ENCODE measurements around the gene IRF4. TPM values are rescaled to one million over a fixed set of nuclear protein-coding genes. Genes with fewer than 3 reads are reported as not detected.

The IRF4 gene
- total RNA-seq, 1 experiment from 2014 or later, result 0.72 TPM

DNA sequence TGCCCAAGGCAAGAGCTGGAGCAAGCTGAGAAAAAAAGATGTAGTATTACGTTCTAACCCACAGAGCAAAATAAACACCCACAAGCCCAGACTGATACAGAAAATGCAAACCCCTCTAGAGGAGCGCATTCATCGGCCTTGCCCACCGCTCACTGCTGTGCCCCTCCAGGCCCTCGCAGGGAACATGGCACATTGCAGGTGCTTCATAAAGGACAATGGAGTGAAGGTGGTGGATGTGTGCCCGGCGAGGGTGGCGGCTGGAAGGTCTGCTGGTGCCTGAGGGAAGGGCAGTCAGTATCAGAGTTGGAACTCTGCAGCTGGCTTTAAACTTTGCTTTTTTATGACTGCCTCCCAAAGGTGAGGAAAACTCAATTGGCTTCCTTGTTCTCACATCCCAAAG, 18.5 kb upstream of the IRF4 start:
- H3K4me1 ChIP-seq (ENCODE audit: control insufficient read depth, insufficient read depth, low read length), result no peaks in the 10 kb centered on the region
- TF ChIP-seq POLR2AphosphoS5 (IDR thresholded peaks at IDR 0.05; ENCODE audit: low read depth, low read length) (no peak), TCF7L2 (IDR thresholded peaks at IDR 0.05; ENCODE audit: low read depth, low read length) (no peak), SIN3A (IDR thresholded peaks at IDR 0.05; ENCODE audit: borderline replicate concordance, insufficient read depth, low read depth, low read length) (no peak)
- TF ChIP-seq, protein P1, sequence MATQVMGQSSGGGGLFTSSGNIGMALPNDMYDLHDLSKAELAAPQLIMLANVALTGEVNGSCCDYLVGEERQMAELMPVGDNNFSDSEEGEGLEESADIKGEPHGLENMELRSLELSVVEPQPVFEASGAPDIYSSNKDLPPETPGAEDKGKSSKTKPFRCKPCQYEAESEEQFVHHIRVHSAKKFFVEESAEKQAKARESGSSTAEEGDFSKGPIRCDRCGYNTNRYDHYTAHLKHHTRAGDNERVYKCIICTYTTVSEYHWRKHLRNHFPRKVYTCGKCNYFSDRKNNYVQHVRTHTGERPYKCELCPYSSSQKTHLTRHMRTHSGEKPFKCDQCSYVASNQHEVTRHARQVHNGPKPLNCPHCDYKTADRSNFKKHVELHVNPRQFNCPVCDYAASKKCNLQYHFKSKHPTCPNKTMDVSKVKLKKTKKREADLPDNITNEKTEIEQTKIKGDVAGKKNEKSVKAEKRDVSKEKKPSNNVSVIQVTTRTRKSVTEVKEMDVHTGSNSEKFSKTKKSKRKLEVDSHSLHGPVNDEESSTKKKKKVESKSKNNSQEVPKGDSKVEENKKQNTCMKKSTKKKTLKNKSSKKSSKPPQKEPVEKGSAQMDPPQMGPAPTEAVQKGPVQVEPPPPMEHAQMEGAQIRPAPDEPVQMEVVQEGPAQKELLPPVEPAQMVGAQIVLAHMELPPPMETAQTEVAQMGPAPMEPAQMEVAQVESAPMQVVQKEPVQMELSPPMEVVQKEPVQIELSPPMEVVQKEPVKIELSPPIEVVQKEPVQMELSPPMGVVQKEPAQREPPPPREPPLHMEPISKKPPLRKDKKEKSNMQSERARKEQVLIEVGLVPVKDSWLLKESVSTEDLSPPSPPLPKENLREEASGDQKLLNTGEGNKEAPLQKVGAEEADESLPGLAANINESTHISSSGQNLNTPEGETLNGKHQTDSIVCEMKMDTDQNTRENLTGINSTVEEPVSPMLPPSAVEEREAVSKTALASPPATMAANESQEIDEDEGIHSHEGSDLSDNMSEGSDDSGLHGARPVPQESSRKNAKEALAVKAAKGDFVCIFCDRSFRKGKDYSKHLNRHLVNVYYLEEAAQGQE (IDR thresholded peaks at IDR 0.05; ENCODE audit: insufficient read depth in 1 of 2, low read depth in 2 of 2, low read length in 1 of 2), result no peak
- TF ChIP-seq, protein P2, sequence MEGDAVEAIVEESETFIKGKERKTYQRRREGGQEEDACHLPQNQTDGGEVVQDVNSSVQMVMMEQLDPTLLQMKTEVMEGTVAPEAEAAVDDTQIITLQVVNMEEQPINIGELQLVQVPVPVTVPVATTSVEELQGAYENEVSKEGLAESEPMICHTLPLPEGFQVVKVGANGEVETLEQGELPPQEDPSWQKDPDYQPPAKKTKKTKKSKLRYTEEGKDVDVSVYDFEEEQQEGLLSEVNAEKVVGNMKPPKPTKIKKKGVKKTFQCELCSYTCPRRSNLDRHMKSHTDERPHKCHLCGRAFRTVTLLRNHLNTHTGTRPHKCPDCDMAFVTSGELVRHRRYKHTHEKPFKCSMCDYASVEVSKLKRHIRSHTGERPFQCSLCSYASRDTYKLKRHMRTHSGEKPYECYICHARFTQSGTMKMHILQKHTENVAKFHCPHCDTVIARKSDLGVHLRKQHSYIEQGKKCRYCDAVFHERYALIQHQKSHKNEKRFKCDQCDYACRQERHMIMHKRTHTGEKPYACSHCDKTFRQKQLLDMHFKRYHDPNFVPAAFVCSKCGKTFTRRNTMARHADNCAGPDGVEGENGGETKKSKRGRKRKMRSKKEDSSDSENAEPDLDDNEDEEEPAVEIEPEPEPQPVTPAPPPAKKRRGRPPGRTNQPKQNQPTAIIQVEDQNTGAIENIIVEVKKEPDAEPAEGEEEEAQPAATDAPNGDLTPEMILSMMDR (IDR thresholded peaks at IDR 0.05), result no peak
- no peak for DNase-seq (ENCODE audit: low read depth, low spot score)
- no peaks in the 10 kb centered on the region for H3K36me3 ChIP-seq (ENCODE audit: control insufficient read depth, insufficient read depth, low read length)
- intact Hi-C loops (cut with micrococcal nuclease; ENCODE audit: unreplicated experiment) (no loop called here), in situ Hi-C loops (cut with HindIII; ENCODE audit: low pct_unique_long_range_greater_than_20kb, low sequenced_read_pairs) (no loop called here)
- ChIA-PET POLR2A (no interaction called here), CTCF (no interaction called here)
- ATAC-seq, result no peak
- no peak overlapping the region for H3K27ac ChIP-seq (ENCODE audit: low read length)
- H3K9me3 ChIP-seq (ENCODE audit: control insufficient read depth, insufficient read depth, low read depth, low read length), result no peaks in the 10 kb centered on the region
- H3K4me3 ChIP-seq (ENCODE audit: low read depth in 2 of 2, low read length in 2 of 2), result no peak overlapping the region
- no TSS peak for BruUV-seq (replicated peaks)
- H3K27me3 ChIP-seq (ENCODE audit: control insufficient read depth, insufficient read depth, low read length), result peaks cover 5% of the 10 kb centered on the region

DNA sequence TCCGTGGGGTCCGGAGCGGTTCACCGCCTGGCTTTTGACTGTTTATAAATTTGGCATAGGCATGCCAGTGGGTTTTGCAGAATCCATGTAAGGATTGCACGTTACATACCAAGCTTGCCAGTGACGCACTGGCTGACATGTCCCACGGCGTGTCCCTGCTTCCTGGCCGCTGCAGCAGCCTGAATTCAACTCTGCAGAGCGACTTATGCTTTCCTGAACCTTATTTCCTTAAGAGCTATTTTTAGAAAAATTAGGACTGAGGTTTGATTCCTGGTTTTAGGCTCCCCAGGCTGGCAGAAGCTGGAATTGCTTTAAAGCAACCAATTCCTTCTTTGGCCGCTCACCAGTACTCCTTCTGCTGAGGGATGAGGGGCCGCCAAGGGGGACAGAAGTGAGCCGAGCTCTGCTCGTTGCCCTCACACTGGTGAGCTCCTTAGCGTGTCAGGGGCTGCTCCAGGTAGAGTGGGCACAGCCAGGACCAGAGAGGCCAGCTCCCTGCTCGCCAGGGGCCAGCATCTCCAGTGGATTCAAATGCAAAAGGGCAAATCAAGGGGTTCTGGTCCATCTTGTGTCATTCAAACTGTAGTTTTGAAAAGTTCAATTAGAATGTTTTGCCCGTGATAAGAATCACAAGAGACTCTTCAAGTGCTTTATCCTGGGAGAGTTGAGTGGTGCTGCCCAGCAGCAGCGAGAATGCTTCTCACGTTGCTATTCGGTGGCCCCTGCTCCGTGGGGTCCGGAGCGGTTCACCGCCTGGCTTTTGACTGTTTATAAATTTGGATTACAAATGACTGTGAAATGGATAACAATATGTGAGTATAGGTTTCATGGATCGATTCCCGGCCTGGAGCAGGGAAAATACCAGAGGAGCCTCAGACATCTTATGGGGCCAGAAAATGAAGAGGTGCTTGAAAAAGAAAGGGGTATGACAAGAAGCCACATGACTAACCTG, 17.5 kb upstream of the IRF4 start:
- Histone ChIP-seq H3K36me3 (ENCODE audit: control insufficient read depth, insufficient read depth, low read length) (no peaks in the 10 kb centered on the region), H3K4me1 (ENCODE audit: control insufficient read depth, insufficient read depth, low read length) (no peaks in the 10 kb centered on the region), H3K9me3 (ENCODE audit: control insufficient read depth, insufficient read depth, low read depth, low read length) (no peaks in the 10 kb centered on the region), H3K4me3 (ENCODE audit: low read depth in 2 of 2, low read length in 2 of 2) (no peak overlapping the region), H3K27ac (ENCODE audit: low read length) (no peak overlapping the region), H3K27me3 (ENCODE audit: control insufficient read depth, insufficient read depth, low read length) (peaks cover 5% of the 10 kb centered on the region)
- ATAC-seq (no peak), DNase-seq (ENCODE audit: low read depth, low spot score) (no peak)
- in situ Hi-C loops (cut with HindIII; ENCODE audit: low pct_unique_long_range_greater_than_20kb, low sequenced_read_pairs) (no loop called here), intact Hi-C loops (cut with micrococcal nuclease; ENCODE audit: unreplicated experiment) (no loop called here)
- TF ChIP-seq, protein P2 (IDR thresholded peaks at IDR 0.05), result no peak
- TF ChIP-seq TCF7L2 (IDR thresholded peaks at IDR 0.05; ENCODE audit: low read depth, low read length) (no peak), POLR2AphosphoS5 (IDR thresholded peaks at IDR 0.05; ENCODE audit: low read depth, low read length) (no peak), SIN3A (IDR thresholded peaks at IDR 0.05; ENCODE audit: borderline replicate concordance, insufficient read depth, low read depth, low read length) (no peak)
- TF ChIP-seq, protein P1 (IDR thresholded peaks at IDR 0.05; ENCODE audit: insufficient read depth in 1 of 2, low read depth in 2 of 2, low read length in 1 of 2), result no peak
- POLR2A ChIA-PET, result no interaction called here
- BruUV-seq (replicated peaks), result no TSS peak
- CTCF ChIA-PET, result no interaction called here

Data from Panc1 (cell line).